GM18519 (cell line): ENCODE data around the gene WNK2.
"Not testable (repeated sequence)": the region's sequence is repeated elsewhere in the genome, so short reads cannot be mapped to it uniquely, and the experiment has no call there.

Experiments
- ATAC-seq: cut with Tn5 transposase; IDR thresholded peaks from one replicate; pipeline ENCODE4 v1.9.1; 2021; ENCODE audit warnings: mild to moderate bottlenecking, moderate library complexity; ENCODE audit not compliant: unreplicated experiment, low FRiP score

Gene WNK2

DNA sequence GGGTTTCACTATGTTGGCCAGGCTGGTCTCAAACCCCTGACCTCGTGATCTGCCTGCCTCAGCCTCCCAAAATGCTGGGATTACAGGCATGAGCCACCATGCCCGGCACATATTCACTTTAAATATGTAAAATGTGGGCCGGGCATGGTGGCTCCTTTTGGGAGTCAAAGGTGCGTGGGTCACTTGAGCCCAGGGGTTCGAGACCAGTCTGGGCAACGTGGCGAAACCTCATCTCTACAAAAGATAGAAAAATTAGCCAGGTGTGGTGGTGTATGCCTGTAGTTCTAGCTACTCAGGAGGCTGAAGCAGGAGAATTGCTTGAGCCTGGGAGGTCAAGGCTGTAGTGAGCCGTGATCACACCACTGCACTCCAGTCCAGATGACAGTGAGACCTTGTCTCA, 67.4 kb downstream of the WNK2 start:
- not testable (repeated sequence) for ATAC-seq

DNA sequence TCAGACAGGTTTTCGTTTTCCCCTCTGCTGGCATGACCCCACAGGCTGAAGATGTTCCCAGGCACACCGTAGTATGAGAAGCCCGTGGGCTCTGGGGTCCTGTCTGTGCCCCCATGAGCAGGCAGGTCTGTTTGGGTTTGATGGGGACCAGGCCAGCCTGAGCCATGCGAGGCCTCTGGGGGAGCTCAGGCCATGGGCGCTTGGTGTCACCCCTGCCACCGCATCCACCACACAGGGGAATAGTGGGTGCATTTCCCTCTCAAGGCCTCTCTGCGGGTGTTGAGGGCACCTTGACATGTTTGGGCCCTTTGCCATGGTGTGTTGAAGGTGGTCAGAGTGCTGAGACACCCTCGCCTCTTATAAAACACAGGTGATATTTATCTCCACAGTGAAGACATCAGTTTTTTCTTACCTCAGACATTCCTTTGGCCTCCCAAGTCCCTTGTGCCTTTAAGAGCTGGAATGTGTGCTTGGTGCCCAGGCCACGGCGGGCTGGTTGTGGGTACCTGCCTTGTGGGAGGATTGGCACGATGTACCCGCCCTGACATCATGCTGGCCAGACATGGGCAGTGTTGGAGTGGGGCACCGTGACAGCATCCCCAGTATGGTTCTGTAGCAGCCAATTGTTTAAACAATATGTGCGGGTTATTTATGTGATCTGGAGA, 68.3 kb downstream of the WNK2 start:
- no peak for ATAC-seq

DNA sequence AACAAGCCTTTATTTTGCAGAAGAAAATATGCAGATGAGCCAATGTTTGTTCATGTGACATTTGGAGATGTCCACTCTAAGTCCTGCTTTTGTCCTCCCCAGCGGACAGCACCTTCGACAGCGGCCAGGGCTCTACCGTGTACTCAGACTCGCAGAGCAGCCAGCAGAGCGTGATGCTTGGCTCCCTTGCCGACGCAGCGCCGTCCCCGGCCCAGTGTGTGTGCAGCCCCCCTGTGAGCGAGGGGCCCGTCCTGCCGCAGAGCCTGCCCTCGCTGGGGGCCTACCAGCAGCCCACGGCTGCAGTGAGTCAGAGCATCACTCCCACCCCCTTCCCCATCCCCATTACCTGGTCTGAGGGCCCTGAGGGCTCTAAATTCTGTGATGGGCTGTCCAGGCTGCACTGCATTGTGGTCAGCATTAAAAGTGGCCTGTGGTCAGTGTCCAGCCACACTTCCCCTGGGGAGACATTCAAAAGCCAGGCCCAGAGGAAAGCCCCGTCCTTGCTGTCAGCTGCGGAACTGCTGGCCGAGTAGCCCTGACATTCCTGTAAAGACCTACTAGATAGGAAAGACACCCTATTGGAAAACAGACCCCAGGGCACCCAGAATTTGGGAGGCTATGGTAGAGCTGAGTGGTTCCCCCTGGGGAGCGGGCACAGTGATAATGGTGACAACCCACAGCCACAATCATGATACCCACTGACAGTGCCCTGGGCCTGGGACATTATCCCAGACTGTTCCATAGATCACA, 69.0 kb downstream of the WNK2 start:
- no peak for ATAC-seq

DNA sequence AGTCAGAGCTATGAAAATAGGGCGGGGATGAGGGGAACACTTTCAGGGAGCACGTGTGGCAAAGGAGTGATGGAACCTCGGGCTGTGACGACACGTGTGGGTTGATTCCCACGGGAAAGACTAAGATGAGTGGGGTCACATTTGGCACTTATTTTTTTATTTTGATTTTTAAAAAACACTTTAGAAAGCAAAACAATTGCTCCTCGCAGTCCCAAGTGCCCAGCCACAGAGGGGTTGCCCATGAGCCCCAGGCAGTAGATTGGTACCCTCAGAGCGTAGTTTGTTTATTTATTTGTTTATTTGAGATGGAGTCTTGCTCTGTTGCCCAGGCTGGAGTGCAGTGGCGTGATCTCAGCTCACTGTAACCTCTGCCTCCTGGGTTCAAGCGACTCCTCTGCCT, 69.7 kb downstream of the WNK2 start:
- no peak for ATAC-seq

DNA sequence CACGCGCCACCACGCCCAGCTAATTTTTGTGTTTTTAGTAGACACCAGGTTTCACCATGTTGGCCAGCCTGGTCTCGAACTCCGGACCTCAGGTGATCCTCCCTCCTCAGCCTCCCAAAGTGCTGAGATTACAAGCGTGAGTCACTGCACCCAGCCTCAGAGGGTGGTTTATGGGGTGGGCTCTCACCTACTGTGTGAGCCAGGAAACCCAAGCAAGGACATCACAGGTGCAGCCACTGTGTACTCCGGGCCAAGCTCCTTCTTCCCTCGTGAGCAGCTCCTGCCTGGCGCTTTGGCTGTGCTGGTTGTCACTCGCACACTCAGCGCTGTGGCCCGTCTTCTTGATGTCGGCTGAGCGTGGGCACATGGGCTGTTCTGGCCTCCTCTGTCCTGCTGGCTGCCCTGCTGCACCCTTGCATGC, 70.1 kb downstream of the WNK2 start:
- no peak for ATAC-seq

DNA sequence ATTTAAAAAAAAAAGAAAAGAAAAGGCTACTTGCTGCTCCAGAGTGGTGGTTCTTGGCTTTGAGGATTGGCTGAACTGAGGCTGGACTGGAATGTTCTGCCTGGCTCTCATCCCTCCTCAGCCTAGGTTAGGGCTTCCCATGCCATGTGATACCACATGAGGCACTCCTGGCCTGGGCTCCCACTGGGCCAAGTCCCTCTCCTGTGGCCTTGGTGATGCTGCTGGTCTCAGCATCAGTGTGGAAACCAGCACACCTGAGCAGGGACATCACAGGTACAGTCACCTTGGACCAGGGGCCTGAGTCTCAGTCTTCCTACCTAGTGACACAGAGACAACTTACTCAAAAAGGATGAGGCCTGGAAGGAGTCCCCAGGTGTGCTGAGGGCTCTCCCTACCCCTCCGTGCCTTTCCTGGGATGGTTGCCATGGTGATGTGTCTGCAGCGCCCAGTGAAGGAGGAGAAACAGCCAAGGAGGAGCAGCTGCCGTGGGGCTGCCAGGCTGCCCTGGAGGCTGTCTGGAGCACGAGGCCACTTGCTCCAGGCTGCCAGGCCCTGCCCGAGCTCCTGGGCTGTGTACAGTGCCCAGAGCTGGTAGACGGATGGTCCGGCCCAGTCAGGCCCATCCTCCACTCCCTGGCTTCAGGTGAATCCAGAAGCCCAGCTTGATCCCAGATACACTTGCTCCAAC, 71.0 kb downstream of the WNK2 start:
- ATAC-seq: no peak

DNA sequence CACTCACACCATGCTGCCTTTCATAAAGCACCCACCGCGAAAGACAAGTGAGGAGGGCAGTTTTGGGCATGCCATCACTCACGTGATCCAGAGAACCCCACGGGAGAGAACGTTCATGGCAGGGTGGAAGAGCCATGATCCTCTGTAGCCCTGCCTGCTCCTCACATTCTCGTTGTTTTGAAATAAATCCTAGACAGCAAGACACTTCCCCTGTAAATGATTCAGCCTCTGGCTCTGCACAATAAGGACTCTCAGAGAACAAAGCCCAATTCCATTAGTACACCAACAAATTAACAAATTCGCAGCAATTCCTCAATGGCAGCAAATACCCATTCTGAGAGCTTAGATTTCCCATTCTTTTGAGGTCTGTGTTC, 71.5 kb downstream of the WNK2 start:
- ATAC-seq: no peak

DNA sequence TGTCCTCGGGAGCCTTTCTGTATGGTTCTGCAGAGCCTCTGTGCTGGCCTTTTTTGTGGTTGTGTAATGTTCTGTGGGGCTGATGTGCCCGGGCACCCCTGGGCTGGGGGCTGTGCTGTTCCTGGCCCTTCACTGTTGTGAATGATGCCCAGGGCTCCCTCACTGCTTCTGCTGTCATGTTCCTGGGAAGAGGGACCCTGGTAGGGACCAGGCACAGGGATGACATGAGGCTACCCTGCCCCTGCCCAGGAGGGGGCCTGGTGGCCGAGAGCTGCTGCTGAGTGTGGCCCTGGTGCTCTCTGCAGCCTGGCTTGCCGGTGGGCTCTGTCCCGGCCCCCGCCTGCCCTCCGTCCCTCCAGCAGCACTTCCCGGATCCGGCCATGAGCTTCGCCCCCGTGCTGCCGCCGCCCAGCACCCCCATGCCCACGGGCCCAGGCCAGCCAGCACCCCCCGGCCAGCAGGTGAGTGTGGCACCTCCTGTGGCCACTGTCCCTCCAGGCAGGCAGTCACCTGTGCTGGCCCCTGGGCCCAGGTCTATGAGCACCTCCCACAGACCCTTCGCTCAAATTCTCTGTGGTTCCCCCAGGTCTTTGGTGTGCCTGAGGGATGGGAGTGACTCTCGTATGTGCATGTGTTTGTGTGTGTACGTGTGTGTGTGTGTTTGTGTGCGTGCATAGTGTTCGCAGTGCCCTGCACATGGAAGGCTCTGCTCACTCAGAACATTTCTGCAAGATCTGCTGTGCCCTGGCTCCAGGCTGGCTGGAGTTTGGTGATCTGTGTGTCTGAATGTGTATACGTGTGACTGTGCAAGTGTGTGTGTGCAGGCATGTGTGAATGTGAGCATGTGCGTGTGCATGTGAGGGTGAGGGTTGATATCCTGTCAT, 72.3 kb downstream of the WNK2 start:
- ATAC-seq: no peak

DNA sequence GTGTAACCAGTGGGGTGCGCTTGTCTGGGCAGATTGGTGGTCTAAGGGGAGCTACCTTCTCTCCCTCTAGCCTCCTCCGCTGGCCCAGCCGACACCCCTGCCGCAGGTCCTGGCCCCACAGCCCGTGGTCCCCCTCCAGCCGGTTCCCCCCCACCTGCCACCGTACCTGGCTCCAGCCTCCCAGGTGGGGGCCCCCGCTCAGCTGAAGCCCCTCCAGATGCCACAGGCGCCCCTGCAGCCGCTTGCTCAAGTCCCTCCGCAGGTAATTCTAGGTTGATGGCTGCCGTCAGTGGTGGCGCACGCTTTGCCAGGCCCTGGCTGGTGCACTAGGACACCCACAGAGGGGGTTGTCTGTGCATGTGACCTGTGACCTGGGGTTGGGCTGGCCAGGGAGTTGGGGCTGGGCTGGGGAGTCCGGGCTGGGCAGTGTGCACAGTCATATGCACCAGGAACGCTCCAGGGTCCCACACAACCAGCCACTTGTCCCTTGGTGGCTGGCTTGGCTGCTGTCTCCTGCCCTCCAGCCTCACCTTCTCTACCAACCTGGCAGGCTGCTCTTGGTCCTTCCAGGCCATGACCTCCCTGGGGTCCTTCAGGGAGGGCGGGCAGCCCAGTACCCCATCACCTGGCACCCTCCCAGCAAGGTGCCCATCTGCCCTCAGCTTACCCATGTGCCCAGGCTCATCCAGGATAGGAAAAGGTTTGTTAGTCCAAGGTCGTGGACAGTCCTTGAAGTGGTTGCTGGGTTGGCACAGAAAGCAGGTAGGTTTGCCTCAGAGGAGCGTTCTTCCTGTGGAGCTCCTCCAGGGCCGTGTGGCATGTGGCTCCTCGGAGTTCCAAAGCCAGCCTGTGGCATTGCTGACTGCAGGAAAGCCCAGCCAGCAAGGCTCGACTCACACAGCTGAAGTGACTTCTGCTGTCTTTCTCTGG, 73.2 kb downstream of the WNK2 start:
- no peak for ATAC-seq

DNA sequence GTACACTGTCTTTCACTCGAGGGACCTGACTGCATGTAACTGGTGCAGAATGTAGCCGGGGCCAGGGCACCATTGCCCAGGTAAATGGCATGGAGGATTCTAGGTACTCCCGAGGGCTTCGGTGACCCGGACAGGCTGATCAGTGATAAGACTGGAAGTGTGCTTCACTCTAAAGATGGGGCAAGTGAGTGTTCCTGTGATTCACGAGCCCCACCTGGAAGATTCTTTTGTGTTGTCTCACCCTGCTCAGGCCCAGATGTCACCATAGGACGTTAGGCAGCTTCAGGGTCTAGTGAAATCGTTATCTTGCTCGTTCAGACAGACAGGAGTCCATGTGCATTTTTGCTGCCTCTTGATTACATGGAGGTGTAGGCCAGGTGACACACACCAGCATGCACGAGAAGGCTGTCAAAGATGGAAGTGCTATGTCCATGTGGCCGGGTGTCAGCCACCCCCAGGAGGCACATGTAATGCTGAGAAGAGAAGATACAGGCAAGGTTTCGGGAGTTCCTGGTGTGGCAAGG, 73.9 kb downstream of the WNK2 start:
- ATAC-seq: no peak

DNA sequence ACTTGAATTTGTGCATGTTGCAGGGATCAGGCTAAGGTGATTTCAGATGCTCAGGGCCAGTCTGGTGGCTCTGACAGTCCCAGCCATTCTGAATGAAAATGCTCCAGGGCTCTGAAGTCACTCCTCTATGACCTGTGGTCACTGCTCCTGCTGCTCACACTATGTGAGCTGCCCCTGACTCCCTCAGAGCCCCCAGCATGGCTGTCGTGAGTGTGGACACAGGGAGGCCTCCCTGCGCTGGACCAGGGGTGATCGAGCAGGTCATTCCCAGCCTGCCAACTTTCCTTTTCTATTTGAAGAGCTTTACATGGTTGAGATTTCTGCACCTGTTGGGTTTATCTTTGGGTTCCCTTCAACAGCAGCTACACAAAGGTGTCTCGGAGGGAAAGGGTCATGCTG, 74.5 kb downstream of the WNK2 start:
- no peak for ATAC-seq

DNA sequence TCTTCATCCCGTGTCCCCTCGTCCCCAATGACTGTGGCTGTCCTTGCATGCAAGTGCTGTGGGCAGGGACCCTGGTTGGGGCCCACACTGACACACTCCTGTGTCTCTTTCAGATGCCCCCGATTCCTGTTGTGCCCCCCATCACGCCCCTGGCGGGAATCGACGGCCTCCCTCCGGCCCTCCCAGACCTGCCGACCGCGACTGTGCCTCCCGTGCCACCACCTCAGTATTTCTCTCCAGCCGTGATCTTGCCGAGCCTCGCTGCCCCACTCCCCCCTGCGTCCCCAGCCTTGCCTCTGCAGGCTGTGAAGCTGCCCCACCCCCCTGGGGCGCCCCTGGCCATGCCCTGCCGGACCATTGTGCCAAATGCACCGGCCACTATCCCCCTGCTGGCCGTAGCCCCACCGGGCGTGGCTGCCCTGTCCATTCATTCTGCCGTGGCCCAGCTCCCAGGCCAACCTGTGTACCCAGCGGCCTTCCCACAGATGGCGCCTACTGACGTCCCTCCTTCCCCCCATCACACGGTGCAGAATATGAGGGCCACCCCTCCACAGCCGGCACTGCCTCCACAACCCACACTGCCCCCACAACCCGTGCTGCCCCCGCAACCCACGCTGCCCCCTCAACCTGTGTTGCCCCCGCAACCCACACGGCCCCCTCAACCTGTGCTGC, 75.0 kb downstream of the WNK2 start:
- no peak for ATAC-seq

DNA sequence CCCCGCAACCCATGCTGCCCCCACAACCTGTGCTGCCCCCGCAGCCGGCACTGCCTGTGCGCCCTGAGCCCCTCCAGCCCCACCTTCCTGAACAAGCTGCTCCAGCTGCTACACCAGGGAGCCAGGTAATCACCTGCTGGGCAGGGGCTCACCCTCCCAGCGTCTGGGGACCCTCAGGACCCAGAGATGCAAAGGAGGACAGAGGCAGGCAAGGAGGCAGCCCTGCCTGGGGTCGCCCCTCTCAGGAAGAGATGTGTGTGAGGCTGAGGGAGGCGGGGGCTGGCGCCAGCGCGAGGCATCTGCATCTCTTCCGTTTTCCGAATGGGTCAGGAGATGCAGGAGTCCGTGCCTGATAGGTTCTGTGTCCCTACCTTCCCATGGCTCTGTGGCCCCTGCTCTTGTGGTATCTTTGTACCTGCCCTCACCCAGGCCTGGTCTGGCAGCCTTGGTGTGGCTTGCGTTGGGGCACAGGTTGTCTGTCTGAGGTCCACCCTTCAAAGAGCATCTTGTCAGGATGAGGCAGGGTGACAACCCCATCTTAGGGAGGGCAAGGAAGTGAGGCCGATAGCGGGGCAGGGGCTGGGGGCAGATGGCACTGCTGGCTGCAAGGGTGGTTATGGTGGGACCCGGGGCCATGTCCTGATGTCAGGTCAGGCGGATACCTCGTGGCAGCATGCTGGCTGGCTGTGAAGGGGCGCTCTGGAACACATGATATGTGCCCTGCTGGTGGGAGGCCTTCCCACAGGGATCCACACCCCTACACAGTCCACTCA, 75.7 kb downstream of the WNK2 start:
- ATAC-seq: no peak

DNA sequence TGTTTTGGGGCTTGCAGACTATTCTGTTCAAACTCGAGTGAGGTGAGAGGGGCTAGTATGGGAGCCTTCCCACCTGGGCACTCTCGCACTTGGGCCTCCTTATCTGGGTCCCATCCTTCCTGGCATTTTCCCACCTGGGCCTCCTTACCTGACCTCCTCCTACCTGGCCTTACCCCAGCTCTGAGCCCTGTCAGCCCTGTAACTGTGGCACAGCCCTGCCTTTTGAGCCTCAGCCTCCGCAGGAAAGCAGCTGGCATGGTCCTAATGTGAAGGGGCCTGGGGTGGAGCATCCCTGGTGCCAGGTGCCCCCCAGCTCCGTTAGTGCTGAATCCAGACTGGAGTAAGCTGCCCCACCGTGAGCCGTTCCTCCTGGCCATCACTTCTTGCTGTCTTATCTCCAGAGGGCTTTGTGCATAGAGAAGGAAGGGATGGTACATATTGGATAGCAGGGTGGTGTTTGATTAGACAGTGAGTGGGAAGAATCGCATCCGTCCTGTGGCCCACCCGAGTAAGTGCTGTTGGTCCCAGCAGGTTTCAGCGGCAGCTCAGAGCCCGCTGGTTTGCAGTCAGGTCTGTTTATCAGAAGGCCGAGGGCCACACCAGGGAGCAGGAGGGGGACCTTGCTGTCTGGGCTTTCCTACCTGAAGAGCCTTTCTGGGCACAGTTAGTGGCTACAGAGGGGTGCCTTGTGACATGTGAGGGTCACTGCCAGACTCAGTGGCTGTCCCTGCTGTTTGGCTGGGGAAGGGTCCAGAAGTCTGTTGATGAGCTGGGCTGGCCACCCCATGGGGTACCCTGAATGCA, 76.5 kb downstream of the WNK2 start:
- ATAC-seq: no peak

DNA sequence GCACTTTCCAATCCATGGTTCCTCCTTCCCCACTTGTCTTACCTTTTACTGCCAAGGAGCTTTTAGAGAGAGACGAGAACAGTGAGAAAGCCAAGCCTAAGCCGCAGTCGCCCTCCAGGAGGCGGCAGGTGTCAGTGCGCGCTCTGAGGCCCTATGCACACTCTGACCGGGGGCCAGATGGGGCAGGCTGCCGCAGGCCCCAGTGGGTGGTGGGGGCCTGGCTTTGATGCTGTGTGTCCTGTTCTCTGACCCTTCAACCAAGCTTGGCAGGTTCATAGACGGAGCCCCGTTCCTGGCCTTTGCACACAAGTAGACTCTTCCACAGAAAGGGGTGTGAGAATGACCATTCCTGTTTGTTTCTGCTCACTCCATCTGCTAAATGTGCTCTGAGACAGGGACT, 77.3 kb downstream of the WNK2 start:
- no peak for ATAC-seq

DNA sequence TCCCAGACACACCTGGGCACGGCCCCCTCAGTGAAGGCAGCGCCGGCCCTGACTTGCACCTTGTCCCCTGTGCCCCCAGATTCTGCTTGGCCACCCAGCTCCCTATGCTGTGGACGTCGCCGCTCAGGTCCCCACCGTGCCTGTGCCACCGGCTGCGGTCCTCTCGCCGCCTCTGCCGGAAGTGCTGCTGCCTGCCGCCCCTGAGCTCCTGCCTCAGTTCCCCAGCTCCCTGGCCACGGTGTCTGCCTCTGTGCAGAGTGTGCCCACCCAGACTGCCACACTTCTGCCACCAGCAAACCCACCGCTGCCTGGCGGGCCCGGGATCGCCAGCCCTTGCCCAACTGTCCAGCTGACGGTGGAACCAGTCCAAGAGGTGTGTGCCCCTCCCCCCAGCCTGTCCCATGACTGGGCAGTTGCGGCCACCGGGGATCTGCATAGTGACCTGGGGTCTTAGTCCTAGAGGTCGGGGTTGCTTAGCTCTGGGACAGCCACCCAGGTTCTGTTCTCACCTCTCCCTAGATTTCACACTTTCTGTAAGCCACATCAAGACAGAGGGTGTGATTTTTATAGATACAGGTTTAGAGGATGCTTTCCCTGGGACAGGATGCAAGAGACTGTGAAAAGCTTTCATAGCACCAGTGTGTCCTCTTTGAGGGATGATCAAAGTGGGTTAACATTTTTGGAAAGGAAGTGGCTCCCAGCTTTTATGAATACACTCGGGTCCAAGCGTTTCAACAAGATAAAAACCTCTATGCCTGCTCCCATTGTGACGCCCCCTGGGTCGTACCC, 78.0 kb downstream of the WNK2 start:
- no peak for ATAC-seq
